SJCRH30 (cell line): ENCODE measurements around the gene PLIN5. TPM values are rescaled to one million over a fixed set of nuclear protein-coding genes. Genes with fewer than 3 reads are reported as not detected.

ENCODE experiments used
- DNase-seq, 2 experiments: peaks; one replicate each; pipeline ENCODE4 v3.0.0-alpha.2; 2015 to 2020
- H3K27ac ChIP-seq: fragments of 250-450 bp; sonication (Bioruptor Pico); 2 replicates; pipeline ENCODE4 v1.5.1; 2020; ENCODE audit warnings: mild to moderate bottlenecking, moderate library complexity
- H3K27me3 ChIP-seq: fragments of 250-450 bp; sonication (Bioruptor Pico); 2 replicates; pipeline ENCODE4 v1.5.1; 2020; ENCODE audit warnings: mild to moderate bottlenecking, moderate library complexity
- H3K36me3 ChIP-seq: fragments of 250-450 bp; sonication (Bioruptor Pico); 2 replicates; pipeline ENCODE4 v1.5.1; 2020; ENCODE audit warnings: mild to moderate bottlenecking, moderate library complexity
- H3K4me1 ChIP-seq: fragments of 250-450 bp; sonication (Bioruptor Pico); 2 replicates; pipeline ENCODE4 v1.5.1; 2020; ENCODE audit warnings: mild to moderate bottlenecking, moderate library complexity
- H3K4me3 ChIP-seq: fragments of 250-450 bp; sonication (Bioruptor Pico); 2 replicates; pipeline ENCODE4 v1.5.1; 2020; ENCODE audit warnings: mild to moderate bottlenecking, moderate library complexity
- H3K9me3 ChIP-seq: fragments of 250-450 bp; sonication (Bioruptor Pico); replicated peaks from 2 replicates; pipeline ENCODE4 v1.5.1; 2020; ENCODE audit warnings: mild to moderate bottlenecking, moderate library complexity
- total RNA-seq: library from RNA; depleted of rRNA; stranded (reverse); fragments of >200 nt; shearing (Covaris generic); gene quantifications from 2 replicates; pipeline ENCODE4 v1.2.3, GENCODE V29; 2014; rRNA removed

Gene PLIN5
- total RNA-seq, 1 experiment from 2014 or later = 1.1 TPM

GRCh38 chr19:4491446-4491845, 43.6 kb downstream of the PLIN5 start:
- no peak for DNase-seq
- no peak overlapping the region for H3K4me3 ChIP-seq
- H3K36me3 ChIP-seq = peaks cover 36% of the 10 kb centered on the region
- no peak overlapping the region for H3K27ac ChIP-seq
- no peaks in the 10 kb centered on the region for H3K27me3 ChIP-seq
- H3K9me3 ChIP-seq = peaks cover 3% of the 10 kb centered on the region; the same call in 1 of the 2 replicates
- no peaks in the 10 kb centered on the region for H3K4me1 ChIP-seq

DNA sequence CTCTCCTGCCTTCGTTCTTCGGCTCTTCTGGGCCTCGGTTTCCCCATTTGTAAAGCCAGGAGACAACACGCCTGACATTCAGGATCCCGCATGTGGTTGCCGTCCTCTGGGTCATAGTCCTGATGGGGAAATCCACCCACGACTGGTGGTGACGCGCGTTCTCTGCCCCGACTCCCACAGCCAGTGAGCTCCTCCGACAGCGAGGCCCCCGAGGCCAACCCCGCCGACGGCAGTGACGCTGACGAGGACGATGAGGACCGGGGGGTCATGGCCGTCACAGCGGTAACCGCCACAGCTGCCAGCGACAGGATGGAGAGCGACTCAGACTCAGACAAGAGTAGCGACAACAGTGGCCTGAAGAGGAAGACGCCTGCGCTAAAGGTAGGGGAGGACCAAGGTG, 46.5 kb downstream of the PLIN5 start:
- DNase-seq = no peak
- Histone ChIP-seq H3K4me1 (no peaks in the 10 kb centered on the region), H3K9me3 (peaks cover 3% of the 10 kb centered on the region; the same call in 1 of the 2 replicates), H3K36me3 (peaks cover 36% of the 10 kb centered on the region), H3K27ac (no peak overlapping the region), H3K27me3 (no peaks in the 10 kb centered on the region), H3K4me3 (no peak overlapping the region)

DNA sequence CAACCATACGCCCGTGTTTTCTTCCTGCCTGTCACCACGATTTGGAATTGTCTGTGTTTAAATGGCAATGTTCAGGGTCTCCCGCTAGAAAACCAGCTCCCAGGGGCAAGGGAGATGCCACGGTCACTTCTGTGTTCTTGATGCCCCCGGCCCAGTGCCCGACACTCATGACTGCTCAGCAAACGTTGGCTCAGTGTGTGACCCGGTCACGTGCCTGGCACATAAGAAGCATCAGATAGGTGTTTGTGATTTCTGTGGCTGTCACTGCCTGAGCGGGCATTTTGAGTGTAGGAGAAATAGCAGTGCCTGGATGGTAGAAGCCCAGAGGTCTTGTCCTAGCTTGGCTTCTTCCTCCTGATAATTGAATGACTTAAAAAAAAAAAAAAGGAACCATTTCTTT, 47.5 kb downstream of the PLIN5 start:
- no peak for DNase-seq
- peaks cover 28% of the 10 kb centered on the region for H3K36me3 ChIP-seq
- H3K4me1 ChIP-seq = no peaks in the 10 kb centered on the region
- H3K27me3 ChIP-seq = no peaks in the 10 kb centered on the region
- H3K27ac ChIP-seq = no peak overlapping the region
- no peak overlapping the region for H3K4me3 ChIP-seq
- peaks cover 3% of the 10 kb centered on the region; the same call in 1 of the 2 replicates for H3K9me3 ChIP-seq

GRCh38 chr19:4483385-4483784, 51.6 kb downstream of the PLIN5 start:
- Histone ChIP-seq H3K4me1 (no peaks in the 10 kb centered on the region), H3K27ac (no peak overlapping the region), H3K36me3 (peaks cover 1% of the 10 kb centered on the region; the same call in 1 of the 2 replicates), H3K27me3 (no peaks in the 10 kb centered on the region), H3K9me3 (no peaks in the 10 kb centered on the region), H3K4me3 (no peak overlapping the region)
- DNase-seq = no peak

DNA sequence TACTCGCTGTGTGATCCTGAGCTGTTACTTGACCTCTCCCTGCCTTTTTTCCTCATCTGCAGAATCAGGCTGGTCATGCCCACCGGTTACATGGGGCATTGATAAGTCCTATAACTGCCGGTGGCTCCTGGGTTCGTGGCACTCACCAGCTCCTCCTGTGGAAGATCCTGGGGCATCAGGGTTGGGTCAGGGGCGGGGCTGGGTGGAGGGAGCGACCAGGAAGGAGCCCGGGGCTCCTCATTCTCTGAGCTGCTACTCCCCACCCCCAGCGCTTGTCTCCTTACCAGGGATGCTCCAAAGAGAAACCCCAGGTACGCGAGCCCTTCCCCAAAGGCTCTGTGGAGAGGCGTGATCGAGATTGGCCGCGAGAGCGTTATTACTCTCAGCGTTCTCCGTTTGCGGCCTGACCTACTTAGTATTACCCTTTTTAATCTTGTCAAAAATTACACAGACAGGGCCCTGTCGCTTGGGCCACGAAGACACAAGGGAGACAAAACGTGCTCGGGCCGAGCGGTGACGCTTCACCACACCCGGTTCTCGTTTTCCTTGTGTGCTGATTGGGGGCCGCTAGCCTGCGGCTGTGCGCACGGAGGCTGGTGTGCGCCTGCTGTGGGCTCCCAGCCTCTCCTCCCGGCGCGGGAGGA, 52.2 kb downstream of the PLIN5 start:
- Histone ChIP-seq H3K9me3 (no peaks in the 10 kb centered on the region), H3K27ac (no peak overlapping the region), H3K36me3 (no peaks in the 10 kb centered on the region; the same call in 1 of the 2 replicates), H3K4me3 (no peak overlapping the region), H3K27me3 (no peaks in the 10 kb centered on the region), H3K4me1 (no peaks in the 10 kb centered on the region)
- no peak for DNase-seq

GRCh38 chr19:4477034-4477801, 57.8 kb downstream of the PLIN5 start:
- peaks cover 10% of the 10 kb centered on the region; the same call in 1 of the 2 replicates for H3K36me3 ChIP-seq
- no peaks in the 10 kb centered on the region for H3K27me3 ChIP-seq
- DNase-seq = no peak
- no peaks in the 10 kb centered on the region for H3K9me3 ChIP-seq
- no peaks in the 10 kb centered on the region for H3K4me1 ChIP-seq
- no peak overlapping the region for H3K27ac ChIP-seq
- no peak overlapping the region for H3K4me3 ChIP-seq

DNA sequence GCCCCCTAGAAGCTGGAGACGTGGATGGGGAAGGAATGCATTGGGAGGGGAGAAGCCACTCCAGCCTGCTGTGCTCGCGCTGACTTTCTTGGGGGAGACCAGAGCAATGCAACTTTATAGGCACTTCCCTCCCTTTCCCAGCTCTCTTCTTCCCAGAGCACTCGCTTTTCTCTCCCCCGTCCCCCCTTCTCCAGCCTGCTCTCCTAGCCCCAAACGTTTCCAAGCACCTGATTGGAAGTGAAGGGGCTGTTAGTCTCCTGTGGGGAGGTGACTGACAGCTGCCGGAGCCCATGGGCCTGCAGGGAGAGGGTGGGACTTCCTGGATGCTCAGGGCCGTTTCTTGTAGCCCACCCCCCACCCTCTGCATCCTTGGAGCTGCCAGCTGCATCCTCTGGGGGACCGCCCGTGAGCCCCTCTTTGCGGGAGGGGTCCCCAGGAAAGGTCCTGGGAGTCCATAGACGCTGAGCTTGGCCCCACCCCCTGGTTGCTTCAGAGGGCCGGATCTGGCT, 60.5 kb downstream of the PLIN5 start:
- Histone ChIP-seq H3K9me3 (no peaks in the 10 kb centered on the region), H3K36me3 (peaks cover 10% of the 10 kb centered on the region; the same call in 1 of the 2 replicates), H3K27me3 (no peaks in the 10 kb centered on the region), H3K4me1 (no peaks in the 10 kb centered on the region), H3K27ac (no peak overlapping the region), H3K4me3 (0 out of 2 replicates have a peak overlapping the region, but pooled peaks have one; percentile 9)
- peak; percentile 36 to 48 for DNase-seq

GRCh38 chr19:4473763-4474513, 61.1 kb downstream of the PLIN5 start:
- no peaks in the 10 kb centered on the region for H3K9me3 ChIP-seq
- H3K4me1 ChIP-seq = no peaks in the 10 kb centered on the region
- no peak overlapping the region for H3K27ac ChIP-seq
- DNase-seq = no peak
- H3K36me3 ChIP-seq = peaks cover 10% of the 10 kb centered on the region; the same call in 1 of the 2 replicates
- H3K4me3 ChIP-seq = 0 out of 2 replicates have a peak overlapping the region, but pooled peaks have one; percentile 9
- no peaks in the 10 kb centered on the region for H3K27me3 ChIP-seq

GRCh38 chr19:4473011-4473762, 61.8 kb downstream of the PLIN5 start:
- H3K9me3 ChIP-seq = no peaks in the 10 kb centered on the region
- peak overlapping the region; percentile 59 for H3K4me3 ChIP-seq
- no peak for DNase-seq
- no peaks in the 10 kb centered on the region for H3K27me3 ChIP-seq
- peak overlapping the region; percentile 16; the same call in 1 of the 2 replicates for H3K27ac ChIP-seq
- H3K36me3 ChIP-seq = peaks cover 10% of the 10 kb centered on the region; the same call in 1 of the 2 replicates
- H3K4me1 ChIP-seq = no peaks in the 10 kb centered on the region

Other genes with a start within 250 kb of the PLIN5 start
- gene TMIGD2, start 232.8 kb downstream of the PLIN5 start, total RNA-seq = 0.30 and 1.5 TPM in 2 replicates
- 23.5 and 24.7 TPM in 2 replicates for gene FSD1, start 230.6 kb downstream of the PLIN5 start, total RNA-seq
- 9.7 and 11.9 TPM in 2 replicates for gene STAP2, start 196.4 kb downstream of the PLIN5 start, total RNA-seq
- 3.8 and 8.3 TPM in 2 replicates for gene MPND, start 191.7 kb downstream of the PLIN5 start, total RNA-seq
- gene SH3GL1, start 134.7 kb downstream of the PLIN5 start, total RNA-seq = 56.9 and 60.0 TPM in 2 replicates
- 44.2 and 54.6 TPM in 2 replicates for gene CHAF1A, start 132.6 kb downstream of the PLIN5 start, total RNA-seq
- gene UBXN6, start 77.4 kb downstream of the PLIN5 start, total RNA-seq = 37.9 and 41.4 TPM in 2 replicates
- gene HDGFL2, start 62.9 kb downstream of the PLIN5 start, total RNA-seq = 61.5 and 64.4 TPM in 2 replicates
- gene PLIN4, start 16.7 kb downstream of the PLIN5 start, total RNA-seq = 0.16 and 0.18 TPM in 2 replicates
- 0.15 and 0.38 TPM in 2 replicates for gene LRG1, start 4.8 kb upstream of the PLIN5 start, total RNA-seq
- 108 and 116 TPM in 2 replicates for gene SEMA6B, start 24.5 kb upstream of the PLIN5 start, total RNA-seq
- 8.5 and 8.8 TPM in 2 replicates for gene TNFAIP8L1, start 104.3 kb upstream of the PLIN5 start, total RNA-seq
- gene MYDGF, start 135.1 kb upstream of the PLIN5 start, total RNA-seq = 71.9 and 86.8 TPM in 2 replicates
- 53.4 and 62.8 TPM in 2 replicates for gene DPP9, start 188.6 kb upstream of the PLIN5 start, total RNA-seq